ENCODE measurements around the gene FYB1. TPM values are rescaled to one million over a fixed set of nuclear protein-coding genes. Genes with fewer than 3 reads are reported as not detected.
"Not testable (repeated sequence)": the region's sequence is repeated elsewhere in the genome, so short reads cannot be mapped to it uniquely, and the experiment has no call there.

FYB1 gene
- total RNA-seq, 1 experiment from 2014 or later, result 0.12 TPM

GRCh38 chr5:39236718-39237117 is 17.4 kb upstream of the FYB1 start:
- no TSS peak for BruUV-seq (replicated peaks)
- Mint-ChIP-seq H3K27me3 (ENCODE audit: insufficient read depth, unreplicated experiment) (no peaks in the 10 kb centered on the region), H3K4me1 (ENCODE audit: insufficient read depth, unreplicated experiment) (peaks cover 5% of the 10 kb centered on the region), H3K4me3 (ENCODE audit: unreplicated experiment) (no peak overlapping the region), H3K36me3 (ENCODE audit: insufficient read depth, unreplicated experiment) (no peaks in the 10 kb centered on the region), H3K9me3 (ENCODE audit: unreplicated experiment) (no peaks in the 10 kb centered on the region), H3K27ac (ENCODE audit: low read depth, unreplicated experiment) (no peak overlapping the region)
- ChIA-PET POLR2A (no interaction called here), CTCF (interaction anchor here (0.6 kb wide), 2 partner anchors 116 to 164 kb away, joined by 3 to 4 read pairs; no protein-coding TSS in a partner anchor)
- no peak for TF ChIP-seq CTCF (IDR thresholded peaks at IDR 0.05; ENCODE audit: unreplicated experiment)
- DNase-seq (ENCODE audit: unreplicated experiment), result no peak
- intact Hi-C loops (cut with micrococcal nuclease), result no loop called here

- H3K4me3 Mint-ChIP-seq (ENCODE audit: unreplicated experiment), result no peak overlapping the region
- H3K27ac Mint-ChIP-seq (ENCODE audit: low read depth, unreplicated experiment), result no peak overlapping the region
- no peaks in the 10 kb centered on the region for H3K27me3 Mint-ChIP-seq (ENCODE audit: insufficient read depth, unreplicated experiment)
- H3K4me1 Mint-ChIP-seq (ENCODE audit: insufficient read depth, unreplicated experiment), result peaks cover 9% of the 10 kb centered on the region
- POLR2A ChIA-PET, result no interaction called here
- no TSS peak for BruUV-seq (replicated peaks)
- intact Hi-C loops (cut with micrococcal nuclease), result no loop called here
- no peaks in the 10 kb centered on the region for H3K9me3 Mint-ChIP-seq (ENCODE audit: unreplicated experiment)
- no peaks in the 10 kb centered on the region for H3K36me3 Mint-ChIP-seq (ENCODE audit: insufficient read depth, unreplicated experiment)
- no peak for DNase-seq (ENCODE audit: unreplicated experiment)
- CTCF ChIA-PET, result interaction anchor here (0.6 to 1.1 kb wide), 3 partner anchors 16 to 82 kb away, joined by 3 read pairs; partner anchors contain the start of gene FYB1
- no peak for TF ChIP-seq CTCF (IDR thresholded peaks at IDR 0.05; ENCODE audit: unreplicated experiment)
Observed at GRCh38 chr5:39235648-39236047, 16.3 kb upstream of the FYB1 start.

GRCh38 chr5:39234494-39234893 is 15.1 kb upstream of the FYB1 start:
- CTCF ChIA-PET, result interaction anchor here (0.6 to 0.7 kb wide), 2 partner anchors 17 to 20 kb away, joined by 3 to 8 read pairs; no protein-coding TSS in a partner anchor
- intact Hi-C loops (cut with micrococcal nuclease); H3K9me3 Mint-ChIP-seq (ENCODE audit: unreplicated experiment); H3K4me1 Mint-ChIP-seq (ENCODE audit: insufficient read depth, unreplicated experiment); DNase-seq (ENCODE audit: unreplicated experiment); H3K27me3 Mint-ChIP-seq (ENCODE audit: insufficient read depth, unreplicated experiment); H3K27ac Mint-ChIP-seq (ENCODE audit: low read depth, unreplicated experiment); BruUV-seq (replicated peaks); POLR2A ChIA-PET; H3K4me3 Mint-ChIP-seq (ENCODE audit: unreplicated experiment); H3K36me3 Mint-ChIP-seq (ENCODE audit: insufficient read depth, unreplicated experiment): not testable (repeated sequence)

GRCh38 chr5:39233783-39234182 is 14.4 kb upstream of the FYB1 start:
- no peaks in the 10 kb centered on the region for H3K9me3 Mint-ChIP-seq (ENCODE audit: unreplicated experiment)
- ChIA-PET POLR2A (no interaction called here), CTCF (interaction anchor here (0.7 kb wide), 1 partner anchor 21 kb away, joined by 3 read pairs; no protein-coding TSS in a partner anchor)
- no peaks in the 10 kb centered on the region for H3K36me3 Mint-ChIP-seq (ENCODE audit: insufficient read depth, unreplicated experiment)
- peaks cover 9% of the 10 kb centered on the region for H3K4me1 Mint-ChIP-seq (ENCODE audit: insufficient read depth, unreplicated experiment)
- no TSS peak for BruUV-seq (replicated peaks)
- no peak for TF ChIP-seq CTCF (IDR thresholded peaks at IDR 0.05; ENCODE audit: unreplicated experiment)
- intact Hi-C loops (cut with micrococcal nuclease), result no loop called here
- no peaks in the 10 kb centered on the region for H3K27me3 Mint-ChIP-seq (ENCODE audit: insufficient read depth, unreplicated experiment)
- H3K4me3 Mint-ChIP-seq (ENCODE audit: unreplicated experiment), result no peak overlapping the region
- DNase-seq (ENCODE audit: unreplicated experiment), result no peak
- H3K27ac Mint-ChIP-seq (ENCODE audit: low read depth, unreplicated experiment), result no peak overlapping the region

All from MCF 10A (cell line).